HG03460 (cell line): Measurements from ENCODE around the gene ELMO2.
A peak's percentile ranks its signal among the peaks of the same experiment; 100 is the strongest.

Experiments used
- ATAC-seq: cut with Tn5 transposase; IDR thresholded peaks from one replicate; pipeline ENCODE4 v1.9.1; 2021; ENCODE audit not compliant: unreplicated experiment

The ELMO2 gene

DNA sequence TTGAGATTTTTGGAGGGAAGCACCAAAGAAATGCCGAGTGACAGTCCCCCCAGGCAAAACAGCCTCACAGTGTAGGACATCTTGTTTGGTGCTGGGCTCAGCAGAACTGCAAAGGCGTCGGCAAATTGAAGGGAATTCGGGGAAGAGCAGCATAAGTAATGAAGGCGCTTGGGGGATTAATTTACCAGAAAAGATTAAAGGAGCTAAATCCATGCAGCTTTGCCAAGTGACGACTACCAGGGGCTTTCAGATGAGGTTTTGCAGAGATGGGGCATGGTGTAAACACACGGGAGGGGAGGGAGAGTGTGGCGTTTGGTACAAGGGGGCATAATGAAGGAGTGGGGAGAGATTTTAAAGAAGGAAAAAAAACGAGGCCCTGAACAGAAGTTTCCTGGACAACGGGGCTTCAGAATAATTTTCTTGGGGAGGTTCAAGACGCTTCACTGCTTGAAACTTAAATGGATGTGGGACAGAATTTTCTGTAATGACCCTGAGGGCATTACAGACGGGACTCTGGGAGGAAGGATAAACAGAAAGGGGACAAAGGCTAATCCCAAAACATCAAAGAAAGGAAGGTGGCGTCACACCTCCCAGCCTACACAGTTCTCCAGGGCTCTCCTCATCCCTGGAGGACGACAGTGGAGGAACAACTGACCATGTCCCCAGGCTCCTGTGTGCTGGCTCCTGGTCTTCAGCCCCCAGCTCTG, 52.8 kb downstream of the ELMO2 start:
- no peak for ATAC-seq

DNA sequence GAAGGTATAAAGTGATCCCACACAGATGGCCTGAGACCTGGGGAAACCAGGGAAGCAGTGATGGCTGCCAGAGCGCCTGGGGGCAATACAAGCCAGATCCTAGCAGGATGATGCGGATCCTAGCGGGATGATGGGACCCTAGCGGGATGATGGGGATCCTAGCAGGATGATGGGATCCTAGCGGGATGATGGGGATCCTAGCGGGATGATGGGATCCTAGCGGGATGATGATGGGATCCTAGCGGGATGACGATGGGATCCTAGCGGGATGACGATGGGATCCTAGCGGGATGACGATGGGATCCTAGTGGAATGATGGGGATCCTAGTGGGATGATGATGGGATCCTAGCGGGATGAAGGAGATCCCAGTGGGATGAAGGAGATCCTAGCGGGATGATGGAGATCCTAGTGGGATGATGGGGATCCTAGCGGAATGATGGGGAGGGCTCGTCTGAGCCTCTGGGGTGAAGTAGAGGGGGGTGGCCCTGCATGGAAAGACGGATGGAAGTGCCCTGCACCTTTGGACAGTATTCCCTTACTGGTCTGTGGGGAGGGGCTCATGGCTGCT, 54.0 kb downstream of the ELMO2 start:
- ATAC-seq, result no peak

DNA sequence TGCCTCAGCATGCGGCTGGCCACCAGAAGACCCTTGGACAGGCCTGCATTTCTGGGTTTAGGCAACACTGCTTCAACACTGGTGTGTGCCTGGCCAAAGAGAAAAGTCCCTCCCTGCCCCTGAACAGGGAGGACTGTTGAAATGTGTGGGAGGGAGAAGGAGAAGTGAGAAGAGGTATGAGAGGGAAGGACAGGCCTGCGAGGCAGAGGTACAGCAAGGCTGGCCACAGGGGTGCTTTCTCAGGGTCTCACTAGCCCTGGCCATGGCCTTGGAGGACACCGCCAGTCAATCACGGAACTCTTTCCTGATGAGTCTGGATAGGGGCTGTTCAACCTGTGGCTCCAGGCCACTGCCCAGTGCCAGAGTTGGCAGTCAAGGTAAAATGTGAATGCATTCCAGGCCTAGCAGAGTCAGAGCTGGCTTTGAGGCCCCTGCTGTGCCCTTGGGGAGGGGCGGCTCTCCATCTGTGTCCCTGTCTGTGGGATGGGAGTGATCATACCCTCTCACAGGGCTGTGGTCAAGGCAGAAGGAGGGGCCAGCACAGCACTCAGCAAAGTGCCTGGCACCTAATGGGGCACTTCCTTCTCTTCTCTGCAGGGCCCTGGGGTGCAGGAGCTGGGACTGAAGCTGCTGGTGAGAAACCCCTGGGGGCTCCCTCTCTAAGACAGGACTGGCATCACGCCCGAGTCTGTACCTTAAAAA, 54.9 kb downstream of the ELMO2 start:
- no peak for ATAC-seq

DNA sequence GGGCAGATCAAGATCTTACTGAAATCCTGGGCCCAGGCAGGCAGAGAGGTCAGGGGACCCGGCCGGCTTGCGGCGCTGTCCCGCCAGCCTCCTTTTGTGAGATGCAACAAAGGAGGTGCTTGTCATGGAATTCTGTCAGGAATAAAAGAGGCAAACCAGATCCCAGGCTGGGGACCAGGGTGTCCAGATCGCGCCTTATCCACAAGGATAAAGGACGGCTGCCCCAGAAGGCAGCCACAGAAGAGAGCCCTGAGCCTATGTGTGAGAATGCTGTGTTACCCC, 55.5 kb downstream of the ELMO2 start:
- ATAC-seq, result no peak

DNA sequence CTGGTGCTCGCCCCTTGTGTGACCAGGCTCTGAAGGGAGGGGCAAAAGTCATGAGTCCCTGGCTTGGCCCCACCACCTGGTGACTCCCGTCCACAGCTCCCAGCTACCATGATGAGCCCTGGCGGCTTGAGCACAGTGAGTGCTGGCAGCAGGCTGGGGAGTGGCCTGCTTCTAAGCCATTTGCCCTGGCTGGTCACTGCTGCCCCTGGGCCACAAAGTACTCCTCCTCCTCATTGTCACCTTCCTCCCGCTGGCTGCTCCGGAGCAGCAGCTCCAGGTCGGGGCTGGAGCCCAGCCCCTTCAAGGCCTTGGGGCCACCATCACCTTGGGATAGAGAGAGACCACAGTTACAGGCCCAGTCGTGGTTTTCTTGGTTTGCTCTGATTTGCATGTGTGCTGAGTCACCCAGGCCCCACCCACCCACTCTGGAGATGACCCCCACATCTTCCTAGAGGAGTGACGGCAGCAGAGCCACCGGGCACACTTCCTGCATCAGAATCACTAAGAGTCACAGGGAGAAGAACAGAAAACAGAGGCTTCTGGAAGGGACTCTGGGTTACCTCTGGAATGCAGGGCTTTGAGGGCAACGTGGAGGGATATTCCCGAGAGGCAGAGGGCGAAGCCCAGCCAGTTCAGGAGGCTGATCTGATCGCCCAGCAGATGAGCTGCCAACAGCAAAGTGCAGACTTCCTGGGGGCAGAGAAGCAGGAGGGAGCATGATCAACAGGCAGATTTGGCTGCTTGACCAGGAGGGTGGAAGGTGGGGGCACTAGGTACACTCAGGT, 56.0 kb downstream of the ELMO2 start:
- ATAC-seq, result peak; percentile 62

DNA sequence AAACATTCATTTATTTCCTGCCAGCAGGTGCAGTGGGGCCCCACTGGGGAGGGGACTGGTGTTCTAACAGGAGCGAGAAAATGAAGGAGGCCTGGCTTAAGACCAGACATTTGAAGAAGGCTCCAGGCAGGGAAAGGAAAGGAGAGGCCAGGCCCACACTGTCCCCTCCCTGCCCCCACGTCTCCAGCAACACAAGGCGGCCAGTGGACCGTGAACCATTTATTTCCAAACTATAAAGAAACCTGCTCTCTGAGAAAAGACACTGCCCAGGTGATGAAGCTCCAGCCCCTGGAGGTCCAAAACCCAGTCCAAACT, 56.7 kb downstream of the ELMO2 start:
- ATAC-seq, result no peak

DNA sequence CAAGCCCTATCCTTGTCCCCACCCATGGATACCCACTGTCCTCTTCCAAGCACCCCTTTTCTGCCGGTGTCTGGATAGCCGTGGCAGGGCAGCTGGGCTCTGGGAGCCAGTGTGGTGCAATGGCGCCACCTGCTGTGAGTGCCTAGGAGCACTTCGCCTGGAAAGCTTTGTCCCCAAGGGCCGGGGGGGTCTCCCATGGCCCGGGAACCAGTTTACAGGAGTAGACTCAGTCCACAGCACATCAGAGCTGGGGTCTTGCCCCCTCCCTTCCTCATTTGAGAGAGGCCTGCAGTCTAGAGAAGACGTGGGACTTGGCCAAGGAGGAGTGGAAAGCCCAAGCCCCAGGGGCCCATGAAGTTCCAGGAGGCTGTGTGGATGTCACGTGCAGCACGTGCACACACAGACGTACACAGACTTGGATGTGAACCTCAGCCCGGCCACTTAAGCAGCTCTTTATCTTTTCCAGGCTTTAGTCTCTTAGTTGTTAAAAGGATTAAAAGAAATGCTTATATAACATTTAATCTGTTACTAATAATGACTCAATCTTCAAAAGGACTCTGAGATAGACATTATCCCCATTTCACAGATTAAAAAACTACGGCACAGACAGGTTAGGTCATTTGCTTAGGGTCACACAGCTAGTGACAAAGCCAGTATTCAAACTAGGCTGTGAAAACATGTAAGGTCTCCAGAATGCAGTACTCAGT, 57.2 kb downstream of the ELMO2 start:
- ATAC-seq, result no peak

DNA sequence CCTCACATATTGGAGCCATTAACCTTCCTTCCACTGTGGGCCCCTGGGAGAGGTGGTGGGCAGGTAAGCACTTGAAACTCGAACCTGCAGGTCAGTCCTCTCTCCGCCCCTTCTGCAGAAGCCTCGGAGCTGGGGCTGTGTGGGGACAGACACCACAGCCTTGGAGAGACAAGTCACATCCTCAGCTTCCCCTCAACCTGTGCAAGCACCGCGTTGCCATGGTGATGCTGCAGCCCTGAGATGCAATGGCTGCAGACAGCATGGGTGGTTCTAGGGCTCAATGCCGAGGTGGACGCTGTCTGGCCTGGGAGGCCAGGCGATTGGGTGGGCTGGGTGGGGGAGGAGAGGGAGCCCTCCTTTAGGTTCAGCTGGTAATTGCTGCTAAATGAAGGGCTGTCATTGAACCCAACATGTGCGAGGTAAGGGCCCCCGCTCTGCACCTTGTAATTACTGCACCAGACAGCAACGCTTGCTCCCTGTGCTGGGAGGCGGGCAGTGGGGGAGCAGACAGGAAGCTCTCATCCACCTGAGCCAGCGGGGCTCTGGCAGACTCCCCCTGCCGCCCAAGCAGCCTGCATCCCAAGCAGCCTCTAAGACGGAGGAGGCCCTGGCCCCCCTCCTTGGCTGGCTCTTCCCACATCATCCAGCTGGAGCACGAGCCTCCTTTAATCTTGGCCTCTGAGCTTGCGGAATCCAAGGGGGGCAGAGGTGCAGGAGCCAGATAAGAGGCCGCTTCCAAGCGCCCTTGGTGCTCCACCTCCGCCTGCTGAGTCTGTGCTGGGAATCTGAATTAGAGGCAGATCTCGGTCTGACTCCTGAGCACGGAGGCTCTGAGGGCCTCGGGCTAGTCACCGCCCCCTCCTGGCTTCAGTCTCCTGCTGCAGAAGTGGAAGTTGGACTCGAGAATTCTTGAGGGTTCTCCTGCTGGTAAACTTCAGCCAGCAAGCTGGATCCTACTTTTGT, 58.3 kb downstream of the ELMO2 start:
- ATAC-seq, result no peak

DNA sequence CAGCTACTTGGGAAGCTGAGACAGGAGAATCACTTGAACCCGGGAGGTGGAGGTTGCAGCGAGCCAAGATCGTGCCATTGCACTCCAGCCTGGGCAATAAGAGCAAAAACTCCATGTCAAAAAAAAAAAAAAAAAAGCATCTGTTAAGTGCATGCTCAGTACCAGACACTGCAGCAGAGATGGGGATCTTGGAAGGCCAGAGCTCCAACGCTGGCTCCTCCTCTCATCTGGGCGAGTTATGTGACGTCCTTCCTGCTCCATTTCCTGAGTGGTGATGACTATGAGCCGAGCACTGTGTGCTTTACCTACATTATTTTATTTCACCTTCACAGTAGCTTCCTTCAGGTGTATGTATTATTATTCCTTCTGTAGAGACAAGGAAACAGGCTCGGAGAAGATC, 59.6 kb downstream of the ELMO2 start:
- ATAC-seq, result no peak

DNA sequence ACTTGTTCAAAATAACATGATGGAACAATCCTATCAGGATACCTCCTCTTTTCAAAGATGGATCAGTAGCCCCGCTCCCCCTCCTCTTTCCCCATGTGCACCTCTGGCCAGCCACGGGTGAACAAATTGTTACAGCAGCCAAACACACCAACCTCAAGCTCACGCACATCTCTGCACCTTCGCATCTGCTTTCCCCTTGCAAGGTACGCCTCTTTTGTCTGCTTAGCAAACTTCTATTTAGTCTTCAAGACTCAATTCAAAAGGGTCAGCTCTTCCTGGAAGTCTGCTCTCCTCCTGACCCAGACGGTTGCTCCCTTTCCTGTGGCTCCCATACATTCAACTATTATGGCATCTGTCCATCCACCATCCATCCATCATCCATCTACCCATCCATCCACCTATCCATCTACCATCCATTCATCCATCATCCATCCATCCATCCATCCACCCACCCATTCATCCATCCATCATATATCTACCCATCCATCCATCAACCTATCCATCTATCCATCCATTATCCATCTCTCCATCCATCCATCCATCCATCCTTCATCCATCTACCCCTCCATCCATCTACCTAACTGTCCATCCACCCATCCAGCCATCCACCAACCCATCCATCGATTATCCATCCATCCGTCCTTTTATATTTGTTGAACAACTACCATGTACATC, 61.8 kb downstream of the ELMO2 start:
- ATAC-seq, result no peak

DNA sequence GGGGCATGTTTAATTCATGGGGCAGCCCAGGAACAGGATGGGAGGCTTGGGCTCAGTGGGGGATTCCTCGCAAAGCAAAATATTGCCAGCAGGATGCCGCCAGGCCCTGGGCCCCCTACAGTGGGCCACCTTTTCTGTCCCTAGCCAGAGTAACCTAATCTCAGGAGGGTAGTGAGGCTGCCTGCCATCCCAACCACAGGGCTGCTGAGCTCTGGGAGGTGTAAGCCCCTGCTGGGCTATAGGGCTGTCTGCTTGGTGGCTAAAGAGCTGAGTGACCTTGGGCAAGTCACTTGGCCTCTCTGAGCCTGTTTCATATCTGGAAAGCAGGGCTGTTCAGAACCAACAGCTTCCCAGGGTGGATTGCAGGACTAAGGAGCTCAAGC, 62.4 kb downstream of the ELMO2 start:
- ATAC-seq, result no peak

DNA sequence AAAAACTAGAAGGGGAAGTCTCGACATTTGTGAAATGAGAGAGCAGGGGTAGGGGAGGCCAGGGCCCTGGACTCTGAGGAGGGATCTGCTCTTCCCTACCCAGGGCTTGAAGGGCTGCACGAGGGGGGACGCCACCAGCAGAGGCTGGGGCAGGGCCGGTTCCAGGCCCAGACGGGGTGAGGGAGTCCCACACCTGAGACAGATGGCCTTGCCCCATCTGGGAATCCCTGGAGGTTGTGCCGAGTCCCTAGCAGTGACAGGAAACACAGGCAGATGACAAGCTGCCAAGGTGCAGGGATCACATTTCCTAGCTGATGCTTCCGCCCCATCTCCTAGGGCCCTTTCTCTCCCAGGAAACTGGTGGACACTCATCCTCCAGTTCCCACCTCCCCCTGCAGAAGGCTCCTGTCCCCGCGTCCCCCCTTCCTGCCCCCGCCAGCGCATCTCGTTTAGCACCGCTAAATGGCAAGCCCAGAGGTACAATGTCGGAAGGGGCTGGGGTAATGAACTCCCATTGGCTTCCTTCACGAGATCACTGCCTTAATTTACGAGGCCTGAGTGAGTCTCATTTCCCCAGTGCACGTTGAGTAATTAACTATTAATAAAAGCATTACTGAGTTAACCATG, 63.0 kb downstream of the ELMO2 start:
- ATAC-seq, result no peak

DNA sequence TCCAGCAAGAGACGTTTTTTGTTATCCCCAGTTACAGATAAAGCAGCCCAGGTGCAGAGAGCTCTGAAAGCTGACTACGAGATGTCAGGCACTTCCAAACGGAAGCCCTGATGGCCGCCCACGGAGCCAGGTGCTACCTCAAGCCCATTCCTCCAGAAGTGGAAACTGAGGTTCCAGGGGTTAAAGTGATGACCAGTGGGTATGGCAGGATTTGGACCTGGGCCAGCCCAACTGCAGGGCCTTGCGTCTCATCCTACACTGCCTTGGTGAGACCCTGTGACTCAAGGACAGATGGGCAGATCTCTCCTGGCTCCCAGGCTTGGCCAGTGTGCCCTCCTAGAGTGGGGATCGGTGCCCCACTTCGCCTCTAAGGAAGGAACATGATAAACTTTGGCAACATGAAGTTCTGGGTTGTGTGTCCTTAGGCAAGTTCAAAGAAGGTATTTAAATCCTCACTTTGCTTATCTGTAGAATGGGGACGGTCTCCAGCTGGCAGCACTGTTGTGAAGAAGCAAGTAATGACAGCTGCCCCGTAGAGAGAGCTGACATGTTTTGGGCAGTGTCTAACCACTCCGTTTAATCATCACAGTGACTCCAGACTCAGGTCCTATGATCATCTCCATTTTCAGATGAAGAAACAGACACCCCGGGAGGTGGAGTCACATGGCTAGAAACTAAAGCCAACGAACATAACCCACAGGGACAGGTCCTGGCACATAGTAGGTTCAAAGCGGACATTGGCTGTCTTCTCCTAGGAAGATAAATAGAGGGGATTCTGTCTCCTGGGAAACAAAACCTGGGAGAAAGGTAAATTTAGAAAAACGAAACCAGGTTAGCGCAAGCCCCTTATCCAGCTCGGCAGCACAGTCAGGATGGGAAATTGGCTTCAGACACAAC, 63.7 kb downstream of the ELMO2 start:
- no peak for ATAC-seq

DNA sequence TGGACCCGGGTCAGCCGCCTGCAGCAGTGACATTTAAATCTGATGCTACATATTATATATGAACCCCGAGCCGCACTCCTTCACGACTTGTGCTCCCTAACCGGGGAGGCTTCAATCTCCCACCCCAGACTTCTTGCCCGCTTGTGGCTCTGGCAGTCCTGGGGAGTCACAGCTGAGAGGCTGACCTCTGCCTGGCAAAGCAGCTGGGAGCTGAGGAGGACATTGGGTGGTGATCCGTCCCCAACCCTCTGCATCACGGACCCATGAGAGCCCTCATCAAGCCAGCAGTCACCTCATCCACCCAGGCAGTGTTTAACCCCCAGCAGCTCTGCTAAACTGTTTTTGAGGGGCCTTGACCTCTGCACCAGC, 64.4 kb downstream of the ELMO2 start:
- no peak for ATAC-seq

DNA sequence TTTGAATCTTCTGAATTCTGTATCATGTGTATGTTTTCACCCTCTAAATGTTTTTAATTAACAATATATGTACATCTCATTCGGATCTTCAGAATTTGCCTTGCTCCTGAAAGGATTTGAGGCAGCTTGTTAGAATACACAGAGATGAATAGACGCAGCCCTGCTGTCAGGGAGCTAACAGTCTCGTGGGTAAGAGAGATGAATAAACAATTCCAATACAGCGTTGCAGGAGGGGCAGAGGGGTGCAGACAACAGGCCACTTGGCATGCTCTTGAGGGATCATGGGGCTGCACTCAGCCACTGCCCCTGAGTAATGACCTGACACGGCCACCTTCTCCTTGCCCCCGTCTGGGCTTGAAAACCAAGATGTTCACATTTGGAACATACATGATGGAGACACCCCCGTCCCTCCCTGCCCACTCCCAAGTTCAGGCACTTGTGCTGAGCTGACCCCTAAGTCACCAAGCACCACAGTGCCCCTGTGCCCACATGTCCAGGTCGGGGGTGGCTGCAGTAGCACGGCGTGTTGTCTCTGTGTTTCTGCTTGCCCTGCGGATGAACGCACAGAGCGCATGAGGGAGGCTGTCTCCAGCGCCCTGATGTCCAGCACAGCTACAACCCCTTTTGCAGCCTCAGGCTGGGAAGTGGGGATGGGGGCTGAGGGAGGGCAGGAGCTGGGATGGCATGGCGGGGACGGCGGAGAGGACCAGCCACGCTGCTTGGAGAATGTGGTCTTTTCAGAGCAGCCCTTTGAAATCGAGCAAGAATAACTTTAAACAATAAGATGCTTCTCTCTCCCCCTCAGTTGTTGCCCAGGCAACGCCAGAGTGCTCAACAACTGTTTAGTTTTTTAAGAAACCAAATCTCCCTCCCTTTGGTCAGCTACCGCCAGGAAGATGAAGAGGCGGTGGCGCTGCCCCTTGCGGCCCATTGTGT, 65.1 kb downstream of the ELMO2 start:
- ATAC-seq, result no peak

DNA sequence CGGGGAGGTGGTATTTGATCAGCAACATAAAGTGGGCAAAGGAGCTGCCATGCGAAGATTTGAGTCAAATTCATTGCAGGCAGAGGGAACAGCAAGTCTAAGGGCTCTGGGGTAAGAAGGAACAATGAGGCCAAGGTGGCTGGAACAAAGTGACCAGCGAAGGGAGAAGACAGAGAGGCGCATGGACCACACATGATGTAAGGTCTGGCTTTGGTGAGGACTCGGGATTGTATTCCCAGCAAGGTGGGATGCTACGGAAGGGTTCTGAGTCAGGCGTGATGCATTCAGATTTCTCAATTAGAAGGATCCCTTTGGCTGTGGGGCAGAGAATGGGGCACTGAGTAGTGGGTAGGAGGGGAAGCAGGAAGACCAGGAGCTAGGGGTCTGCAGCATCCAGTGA, 67.4 kb downstream of the ELMO2 start:
- ATAC-seq, result no peak

DNA sequence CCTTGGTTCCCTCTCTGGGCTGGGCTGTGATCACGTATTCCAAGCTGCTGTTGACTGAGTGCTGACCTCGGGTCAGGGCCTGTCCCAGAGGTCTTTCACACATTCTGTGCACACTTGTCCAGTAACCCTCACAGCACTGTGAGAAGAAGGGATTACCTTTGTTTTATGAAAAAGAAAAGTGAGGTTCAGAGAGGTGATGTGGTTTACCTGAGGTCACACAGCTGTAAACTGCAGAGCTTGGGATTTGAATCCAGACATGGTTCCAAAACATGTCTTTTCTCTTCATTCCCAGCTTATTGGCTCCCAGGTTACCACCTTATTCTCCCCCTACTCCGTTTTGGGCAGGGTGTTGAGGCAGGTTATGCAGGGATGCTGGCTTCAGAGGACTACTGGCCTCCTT, 69.7 kb downstream of the ELMO2 start:
- no peak for ATAC-seq
